H1 (cell line): ENCODE measurements around the gene HK2. TPM values are rescaled to one million over a fixed set of nuclear protein-coding genes. Genes with fewer than 3 reads are reported as not detected.

Source experiments
- KDM4A ChIP-seq: IDR thresholded peaks from one replicate; pipeline ENCODE4 v1.7.1; 2012; ENCODE audit warnings: low read depth, mild to moderate bottlenecking, moderate library complexity, low read length, inconsistent platforms; ENCODE audit not compliant: severe bottlenecking
- polyA plus RNA-seq, 7 experiments: library from polyadenylated mRNA; depleted of rRNA in 3 of 7; stranded (reverse) in 5 of 7; unstranded in 2 of 7; fragments of >200 nt in 5 of 7; fragments of 200-250 nt in 2 of 7; gene quantifications; 1 replicate in 5 of 7; 2 replicates in 1 of 7; 4 replicates in 1 of 7; pipeline versions ENCODE4 v1.2.1 to v1.2.3, GENCODE V29; 2011 to 2013; ENCODE audit warnings: missing spikeins in 2 of 7, mixed read lengths in 2 of 7
- total RNA-seq: library from RNA; stranded (reverse); fragmentation: NEBNext Ultra II Directional; extraction: Animal tissue kit (Norgen Biotek cat#: 25700); gene quantifications from 2 replicates; pipeline ENCODE4 v1.2.1, GENCODE V29; 2021

The HK2 gene
- total and polyA plus RNA-seq, 2 of the 8 experiments (the other 6 are each of a cell fraction or from before 2014, with no cell fraction given), result 22.1 to 61.9 TPM

DNA sequence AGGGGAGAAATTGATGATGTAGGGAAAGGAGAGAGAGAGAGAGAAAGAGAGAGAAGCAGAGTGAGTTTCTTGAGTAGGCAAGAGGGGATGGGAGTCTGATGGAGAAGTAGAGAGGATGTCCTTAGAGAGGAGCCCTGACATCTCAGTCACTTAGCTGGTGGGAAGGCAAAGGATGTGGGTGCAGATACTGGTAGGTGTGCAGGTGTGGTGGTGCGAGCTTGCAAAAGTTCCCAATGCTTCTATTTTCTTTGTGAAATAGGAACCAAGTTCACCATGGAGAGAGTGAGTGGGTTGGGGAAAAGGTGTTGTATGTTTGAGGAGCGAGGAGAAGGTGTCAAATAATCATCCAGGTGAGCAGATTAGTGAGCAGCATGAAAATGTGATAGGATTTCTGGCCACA, 98.0 kb downstream of the HK2 start (continued):
- no peak for TF ChIP-seq KDM4A
